Liver (tissue), 9 donors: ENCODE results near the gene COL15A1. TPM values are rescaled to one million over a fixed set of nuclear protein-coding genes. Genes with fewer than 3 reads are reported as not detected.

ENCODE experiments used
- DNase-seq: peaks from one replicate; pipeline ENCODE4 v3.0.0-alpha.2; 2017; ENCODE audit warnings: low spot score
- H3K27ac ChIP-seq, 2 donors: one replicate each; pipeline ENCODE4 v1.7.0; 2013; ENCODE audit warnings: inconsistent platforms in 2 of 2, low read length in 2 of 2, control low read depth in 1 of 2, low read depth in 1 of 2, mild to moderate bottlenecking in 1 of 2
- H3K27me3 ChIP-seq, 4 donors: one replicate each; pipeline versions ENCODE4 v1.6.1 to v1.7.0; 2013; ENCODE audit warnings: low read length in 3 of 4, inconsistent platforms in 1 of 4, mild to moderate bottlenecking in 1 of 4, moderate library complexity in 1 of 4; ENCODE audit not compliant: control insufficient read depth in 4 of 4, insufficient read depth in 4 of 4
- H3K36me3 ChIP-seq, 4 donors: one replicate each; pipeline versions ENCODE4 v1.6.1 to v1.7.0; 2013; ENCODE audit warnings: low read length in 3 of 4, mild to moderate bottlenecking in 3 of 4, low read depth in 1 of 4, moderate library complexity in 1 of 4; ENCODE audit not compliant: control insufficient read depth in 4 of 4, insufficient read depth in 3 of 4
- H3K4me1 ChIP-seq, 4 donors: one replicate each; pipeline versions ENCODE4 v1.6.1 to v1.7.0; 2013; ENCODE audit warnings: low read length in 3 of 4, mild to moderate bottlenecking in 3 of 4, moderate library complexity in 1 of 4; ENCODE audit not compliant: control insufficient read depth in 4 of 4, insufficient read depth in 4 of 4
- H3K4me3 ChIP-seq, 3 donors: one replicate each; pipeline versions ENCODE4 v1.6.1 to v1.7.0; 2013; ENCODE audit warnings: low read length in 3 of 3, control low read depth in 1 of 3, low read depth in 1 of 3, mild to moderate bottlenecking in 1 of 3
- H3K9ac ChIP-seq, 2 donors: one replicate each; pipeline ENCODE4 v1.7.0; 2013; ENCODE audit warnings: low read length in 2 of 2, mild to moderate bottlenecking in 2 of 2, moderate library complexity in 2 of 2, control low read depth in 1 of 2, low read depth in 1 of 2
- H3K9me3 ChIP-seq, 4 donors: one replicate each; pipeline versions ENCODE4 v1.6.1 to v1.7.0; 2013; ENCODE audit warnings: low read length in 3 of 4; ENCODE audit not compliant: control insufficient read depth in 4 of 4
- EGR1 ChIP-seq, 2 donors: IDR thresholded peaks; 2 replicates each; pipeline ENCODE4 v1.6.1; 2016 to 2018; ENCODE audit warnings: antibody characterized with exemption in 2 of 2, low read depth in 2 of 2
- FOXA1 ChIP-seq: IDR thresholded peaks from 2 replicates; pipeline ENCODE4 v1.6.1; 2016; ENCODE audit warnings: antibody characterized with exemption
- GABPA ChIP-seq, 2 donors: IDR thresholded peaks in 1 of 2; conservative IDR thresholded peaks in 1 of 2; 2 replicates each; pipeline ENCODE4 v1.6.1; 2016; ENCODE audit warnings: antibody characterized with exemption in 2 of 2, mild to moderate bottlenecking in 1 of 2, moderate library complexity in 1 of 2
- HNF4A ChIP-seq, 2 donors: conservative IDR thresholded peaks; 2 replicates each; pipeline ENCODE4 v1.6.1; 2016; ENCODE audit warnings: antibody characterized with exemption in 2 of 2, mild to moderate bottlenecking in 2 of 2
- HNF4G ChIP-seq: IDR thresholded peaks from 2 replicates; pipeline ENCODE4 v1.6.1; 2016; ENCODE audit warnings: antibody characterized with exemption
- JUND ChIP-seq, 2 donors: IDR thresholded peaks; 2 replicates each; pipeline ENCODE4 v1.6.1; 2016; ENCODE audit warnings: antibody characterized with exemption in 2 of 2
- NR2F2 ChIP-seq: IDR thresholded peaks from 2 replicates; pipeline ENCODE4 v1.6.1; 2016; ENCODE audit warnings: antibody characterized with exemption
- RAD21 ChIP-seq, 2 donors: IDR thresholded peaks; 2 replicates each; pipeline ENCODE4 v1.6.1; 2016; ENCODE audit warnings: antibody characterized with exemption in 2 of 2, mild to moderate bottlenecking in 2 of 2
- REST ChIP-seq: IDR thresholded peaks from 2 replicates; pipeline ENCODE4 v1.6.1; 2016; ENCODE audit warnings: antibody characterized with exemption, mild to moderate bottlenecking
- SP1 ChIP-seq: IDR thresholded peaks from 2 replicates; pipeline ENCODE4 v1.6.1; 2018; ENCODE audit warnings: antibody characterized with exemption, mild to moderate bottlenecking
- TAF1 ChIP-seq: conservative IDR thresholded peaks from 2 replicates; pipeline ENCODE4 v1.6.1; 2016; ENCODE audit warnings: antibody characterized with exemption, mild to moderate bottlenecking
- YY1 ChIP-seq: IDR thresholded peaks from 2 replicates; pipeline ENCODE4 v1.6.1; 2016; ENCODE audit warnings: antibody characterized with exemption, mild to moderate bottlenecking
- ZBTB33 ChIP-seq: IDR thresholded peaks from 2 replicates; pipeline ENCODE4 v1.6.1; 2016; ENCODE audit warnings: antibody characterized with exemption
- WGBS: extraction: QIAGEN DNeasy Blood & Tissue Kit; methylation state at CpG from one replicate; pipeline ENCODE4 v1.1.7; 2013; 5-methylcytosine and 5-hydroxymethylcytosine counted together
- polyA plus RNA-seq, 2 donors: library from polyadenylated mRNA; stranded (reverse) in 1 of 2; unstranded in 1 of 2; fragments of 200-250 nt in 1 of 2; fragments of >200 nt in 1 of 2; fragmentation: Nextera tagmentation in 1 of 2; extraction: Ambion mirVana in 1 of 2; gene quantifications; one replicate each; pipeline versions ENCODE4 v1.2.1 to v1.2.3, GENCODE V29; 2013 to 2015
- total RNA-seq, 2 donors: library from RNA; depleted of rRNA; stranded (reverse); fragments of >200 nt; gene quantifications; one replicate each; pipeline ENCODE4 v1.2.3, GENCODE V29; 2014
- TF ChIP-seq, protein P1 (sequence below): IDR thresholded peaks from 2 replicates; pipeline ENCODE4 v1.6.1; 2016; ENCODE audit warnings: antibody characterized with exemption
- donor health status: healthy.
- donor health status: healthy.
- donor health status: healthy.
- donor health status: healthy.
- donor health status: healthy.

Gene COL15A1
- total and polyA plus RNA-seq, 4 donors, result 0.10 to 0.42 (median 0.24) TPM

DNA sequence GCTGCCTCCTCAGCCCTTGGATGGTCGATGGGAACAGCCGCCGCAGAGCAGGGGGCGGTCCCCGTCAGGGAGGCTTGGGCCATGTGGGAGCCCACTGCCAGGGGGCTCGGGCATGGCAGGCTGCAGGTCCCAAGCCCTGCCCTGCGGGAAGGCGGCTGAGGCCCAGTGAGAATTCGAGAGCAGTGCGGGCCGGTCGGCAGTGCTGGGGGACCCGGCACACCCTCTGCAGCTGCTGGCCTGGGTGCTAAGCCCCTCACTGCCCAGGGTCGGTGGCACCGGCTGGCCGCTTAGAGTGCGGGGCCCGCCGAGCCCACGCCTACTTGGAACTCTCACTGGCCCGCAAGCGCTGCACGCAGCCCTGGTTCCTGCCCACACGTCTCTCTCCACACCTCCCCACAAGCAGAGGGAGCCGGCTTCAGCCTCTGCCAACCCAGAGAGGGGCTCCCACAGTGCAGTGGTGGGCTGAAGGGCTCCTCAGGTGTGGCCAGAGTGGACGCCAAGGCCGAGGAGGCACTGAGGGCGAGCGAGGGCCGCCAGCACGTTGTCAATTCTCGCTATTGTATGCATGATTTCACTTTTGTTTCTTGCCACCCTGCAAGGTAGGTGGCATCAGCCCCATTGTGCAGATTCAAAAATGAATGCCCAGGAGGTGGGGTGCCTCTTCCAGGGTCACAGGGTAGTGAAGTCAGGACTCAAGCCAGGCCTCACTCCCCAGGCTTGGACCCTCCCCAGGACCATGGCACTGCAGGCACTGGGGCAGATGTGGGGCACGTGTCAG lies 48.6 kb downstream of the COL15A1 start:
- TF ChIP-seq GABPA (IDR thresholded peaks at IDR 0.05 in 1 of 2, conservative IDR thresholded peaks at IDR 0.05 in 1 of 2) (no peak), JUND (IDR thresholded peaks at IDR 0.05) (no peak), TAF1 (no peak)
- Histone ChIP-seq H3K27ac (no peak overlapping the region), H3K9me3 (no peaks in the 10 kb centered on the region), H3K27me3 (no peaks in the 10 kb centered on the region), H3K9ac (no peak overlapping the region), H3K4me3 (no peak overlapping the region), H3K36me3 (no peaks in the 10 kb centered on the region), H3K4me1 (no peaks in the 10 kb centered on the region)
- peak; percentile 6 for DNase-seq
- 96% methylated on average over 33 of the region's 33 CpGs for WGBS

DNA sequence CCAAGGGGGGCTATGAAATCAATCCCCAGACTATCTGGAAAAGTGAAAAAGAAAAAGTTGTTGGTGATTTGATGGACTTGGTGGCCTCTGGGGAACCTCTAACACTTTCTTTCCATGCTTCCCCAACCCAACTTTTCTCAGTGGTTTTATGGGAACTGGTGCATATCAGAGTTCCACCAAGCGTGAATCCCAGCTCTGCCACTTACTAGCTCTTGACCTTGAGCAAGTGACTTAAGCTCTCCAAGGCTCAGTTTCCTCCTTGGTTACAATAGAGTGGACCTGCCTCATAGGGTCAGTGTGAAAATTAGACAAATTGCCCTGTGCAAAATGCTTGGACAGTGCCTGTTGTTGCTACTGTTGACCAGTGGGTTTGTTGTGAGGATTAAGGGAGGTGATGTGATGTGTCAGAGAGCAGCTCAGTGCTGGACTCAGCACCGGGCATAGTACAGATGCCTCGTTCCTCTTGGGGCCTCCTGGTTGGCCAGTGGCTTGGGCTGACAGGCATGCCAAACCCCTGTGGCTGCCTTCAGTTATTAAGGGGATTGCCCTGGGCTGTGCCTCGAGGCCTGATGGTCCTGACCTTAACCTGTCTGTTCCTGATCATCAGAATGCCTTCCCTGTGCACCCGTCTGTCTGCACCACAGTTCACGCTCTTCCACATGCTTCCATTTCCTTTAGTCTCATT lies 49.3 kb downstream of the COL15A1 start:
- Histone ChIP-seq H3K27me3 (peaks cover 0 to 3% (median 0%) of the 10 kb centered on the region in 4 donors), H3K4me1 (no peaks in the 10 kb centered on the region)

More for the DNA sequence above, 49.3 kb downstream of the COL15A1 start:
- Histone ChIP-seq H3K9me3 (no peaks in the 10 kb centered on the region), H3K9ac (no peak overlapping the region), H3K27ac (no peak overlapping the region), H3K36me3 (no peaks in the 10 kb centered on the region), H3K4me3 (no peak overlapping the region)
- 82% methylated on average over 6 of the region's 6 CpGs for WGBS
- TF ChIP-seq FOXA1, result no peak
- TF ChIP-seq RAD21 (IDR thresholded peaks at IDR 0.05), result no peak
- TF ChIP-seq REST, result no peak
- TF ChIP-seq HNF4A (conservative IDR thresholded peaks at IDR 0.05), result no peak
- no peak for TF ChIP-seq YY1
- no peak for TF ChIP-seq ZBTB33
- TF ChIP-seq HNF4G, result no peak
- TF ChIP-seq EGR1 (IDR thresholded peaks at IDR 0.05; ENCODE audit: low read depth in 2 of 2), result no peak
- no peak for TF ChIP-seq TAF1
- TF ChIP-seq SP1, result no peak
- TF ChIP-seq, protein P1, sequence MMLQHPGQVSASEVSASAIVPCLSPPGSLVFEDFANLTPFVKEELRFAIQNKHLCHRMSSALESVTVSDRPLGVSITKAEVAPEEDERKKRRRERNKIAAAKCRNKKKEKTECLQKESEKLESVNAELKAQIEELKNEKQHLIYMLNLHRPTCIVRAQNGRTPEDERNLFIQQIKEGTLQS, result no peak
- no peak for TF ChIP-seq GABPA (IDR thresholded peaks at IDR 0.05 in 1 of 2, conservative IDR thresholded peaks at IDR 0.05 in 1 of 2)
- no peak for TF ChIP-seq NR2F2
- TF ChIP-seq JUND (IDR thresholded peaks at IDR 0.05), result no peak
- DNase-seq, result peak; percentile 24
